A673 (cell line): Measurements from ENCODE around the gene PIK3CD.

Experiments used
- CTCF ChIP-seq: fragments of 300-800, 200-600 bp; sonication (generic); conservative IDR thresholded peaks from 2 replicates; pipeline ENCODE4 v1.5.1; 2017; ENCODE audit warnings: low read depth, mild to moderate bottlenecking, antibody characterized with exemption, low read length, moderate library complexity, mixed read lengths
- EZH2 ChIP-seq: fragments of 200-600 bp; sonication (generic); IDR thresholded peaks from 2 replicates; pipeline ENCODE4 v1.6.1; 2017; ENCODE audit warnings: borderline replicate concordance, low read depth, mild to moderate bottlenecking, mixed read lengths, antibody characterized with exemption, low read length; ENCODE audit not compliant: poor library complexity, severe bottlenecking

- no peak for TF ChIP-seq CTCF
- TF ChIP-seq EZH2, result no peak
These were observed 66.6 kb downstream of the PIK3CD start for GRCh38 chr1:9718006-9718680.
